Measurements from ENCODE around the gene ATXN2. TPM values are rescaled to one million over a fixed set of nuclear protein-coding genes. Genes with fewer than 3 reads are reported as not detected.

Gene ATXN2
- total and polyA plus RNA-seq, 9 of the 15 experiments (the other 6 are each of a cell fraction or from before 2014, with no cell fraction given) = 16.8 to 67.8 (median 29.3) TPM

GRCh38 chr12:111597831-111598636 is 1.1 kb downstream of the ATXN2 start (continued):
- TF ChIP-seq KDM1A (IDR thresholded peaks at IDR 0.05) (peak in 1 of 2 experiments; percentile 62; a peak in 1 of 4 replicates), SIN3B (IDR thresholded peaks at IDR 0.05; ENCODE audit: low read depth) (no peak), ZNF316 (IDR thresholded peaks at IDR 0.05) (no peak), RFX7 (CRISPR knock-in tag; IDR thresholded peaks at IDR 0.05) (no peak), ZFPM2 (CRISPR knock-in tag; IDR thresholded peaks at IDR 0.05) (no peak), ZNF280A (IDR thresholded peaks at IDR 0.05; ENCODE audit: low read depth, partially characterized antibody) (no peak), MAFF (IDR thresholded peaks at IDR 0.05; ENCODE audit: low read length) (no peak), CREBBP (IDR thresholded peaks at IDR 0.05; ENCODE audit: low read depth, low read length) (no peak), IRF9 (tag; IDR thresholded peaks at IDR 0.05) (no peak), THAP7 (CRISPR knock-in tag; IDR thresholded peaks at IDR 0.05) (no peak), FOXJ3 (CRISPR knock-in tag; IDR thresholded peaks at IDR 0.05) (no peak), ZNF12 (CRISPR knock-in tag; IDR thresholded peaks at IDR 0.05) (0 out of 2 replicates have a peak, but pooled peaks have one; percentile 1), FIP1L1 (IDR thresholded peaks at IDR 0.05; ENCODE audit: low read depth, low read length, poor library complexity, severe bottlenecking) (no peak), ZEB2 (IDR thresholded peaks at IDR 0.05) (no peak), THAP12 (CRISPR knock-in tag; IDR thresholded peaks at IDR 0.05) (0 out of 2 replicates have a peak, but pooled peaks have one; percentile 4)
- TF ChIP-seq, protein P1, sequence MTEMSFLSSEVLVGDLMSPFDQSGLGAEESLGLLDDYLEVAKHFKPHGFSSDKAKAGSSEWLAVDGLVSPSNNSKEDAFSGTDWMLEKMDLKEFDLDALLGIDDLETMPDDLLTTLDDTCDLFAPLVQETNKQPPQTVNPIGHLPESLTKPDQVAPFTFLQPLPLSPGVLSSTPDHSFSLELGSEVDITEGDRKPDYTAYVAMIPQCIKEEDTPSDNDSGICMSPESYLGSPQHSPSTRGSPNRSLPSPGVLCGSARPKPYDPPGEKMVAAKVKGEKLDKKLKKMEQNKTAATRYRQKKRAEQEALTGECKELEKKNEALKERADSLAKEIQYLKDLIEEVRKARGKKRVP (CRISPR knock-in tag; IDR thresholded peaks at IDR 0.05) = no peak
- TF ChIP-seq, protein P2, sequence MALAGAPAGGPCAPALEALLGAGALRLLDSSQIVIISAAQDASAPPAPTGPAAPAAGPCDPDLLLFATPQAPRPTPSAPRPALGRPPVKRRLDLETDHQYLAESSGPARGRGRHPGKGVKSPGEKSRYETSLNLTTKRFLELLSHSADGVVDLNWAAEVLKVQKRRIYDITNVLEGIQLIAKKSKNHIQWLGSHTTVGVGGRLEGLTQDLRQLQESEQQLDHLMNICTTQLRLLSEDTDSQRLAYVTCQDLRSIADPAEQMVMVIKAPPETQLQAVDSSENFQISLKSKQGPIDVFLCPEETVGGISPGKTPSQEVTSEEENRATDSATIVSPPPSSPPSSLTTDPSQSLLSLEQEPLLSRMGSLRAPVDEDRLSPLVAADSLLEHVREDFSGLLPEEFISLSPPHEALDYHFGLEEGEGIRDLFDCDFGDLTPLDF (CRISPR knock-in tag; IDR thresholded peaks at IDR 0.05) = no peak
- TF ChIP-seq, protein P3, sequence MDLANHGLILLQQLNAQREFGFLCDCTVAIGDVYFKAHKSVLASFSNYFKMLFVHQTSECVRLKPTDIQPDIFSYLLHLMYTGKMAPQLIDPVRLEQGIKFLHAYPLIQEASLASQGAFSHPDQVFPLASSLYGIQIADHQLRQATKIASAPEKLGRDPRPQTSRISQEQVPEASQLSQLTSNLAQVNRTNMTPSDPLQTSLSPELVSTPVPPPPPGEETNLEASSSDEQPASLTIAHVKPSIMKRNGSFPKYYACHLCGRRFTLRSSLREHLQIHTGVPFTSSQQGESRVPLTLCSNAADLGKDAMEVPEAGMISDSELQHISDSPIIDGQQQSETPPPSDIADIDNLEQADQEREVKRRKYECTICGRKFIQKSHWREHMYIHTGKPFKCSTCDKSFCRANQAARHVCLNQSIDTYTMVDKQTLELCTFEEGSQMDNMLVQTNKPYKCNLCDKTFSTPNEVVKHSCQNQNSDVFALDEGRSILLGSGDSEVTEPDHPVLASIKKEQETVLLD (IDR thresholded peaks at IDR 0.05) = no peak

All from K562 (cell line).